ENCODE measurements around the gene TFAP2C.

Gene TFAP2C

DNA sequence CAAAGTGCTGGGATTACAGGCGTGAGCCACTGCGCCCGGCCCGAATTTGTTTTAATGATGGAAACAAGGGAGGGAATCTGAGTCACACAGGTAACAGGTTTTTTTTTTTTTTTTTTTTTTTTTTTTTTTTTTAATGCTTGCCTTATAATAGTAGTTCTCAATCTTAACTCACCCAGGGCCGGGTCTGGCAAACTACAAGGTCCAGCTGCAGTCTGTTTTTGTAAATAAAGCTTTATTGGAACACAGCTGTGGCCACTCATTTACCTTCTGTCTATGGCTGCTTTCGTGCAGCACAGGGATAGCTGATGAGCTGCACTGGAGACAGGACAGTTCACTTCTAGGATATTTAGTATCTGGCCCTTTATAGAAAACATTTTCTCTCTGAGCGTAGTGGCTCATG is 58.0 kb downstream of the TFAP2C start:
- Histone ChIP-seq H4K20me1 (ENCODE audit: insufficient read depth, low read length) (no peaks in the 10 kb centered on the region), H3K27me3 (ENCODE audit: low read depth, low read length) (peaks cover 25% of the 10 kb centered on the region), H3K27ac (ENCODE audit: low read length) (no peak overlapping the region), H3K79me2 (ENCODE audit: low read length) (no peaks in the 10 kb centered on the region), H3K4me3 (ENCODE audit: low read length) (no peak overlapping the region), H3K4me2 (ENCODE audit: low read length) (no peak overlapping the region), H3K4me1 (ENCODE audit: low read length) (no peaks in the 10 kb centered on the region), H3K9ac (ENCODE audit: low read length) (no peak overlapping the region), H2AFZ (ENCODE audit: low read depth, low read length) (no peak overlapping the region), H3K36me3 (replicated peaks; ENCODE audit: low read depth, low read length) (no peaks in the 10 kb centered on the region), H3K9me3 (ENCODE audit: insufficient read depth, low read length) (no peaks in the 10 kb centered on the region)
- TF ChIP-seq, protein P1, sequence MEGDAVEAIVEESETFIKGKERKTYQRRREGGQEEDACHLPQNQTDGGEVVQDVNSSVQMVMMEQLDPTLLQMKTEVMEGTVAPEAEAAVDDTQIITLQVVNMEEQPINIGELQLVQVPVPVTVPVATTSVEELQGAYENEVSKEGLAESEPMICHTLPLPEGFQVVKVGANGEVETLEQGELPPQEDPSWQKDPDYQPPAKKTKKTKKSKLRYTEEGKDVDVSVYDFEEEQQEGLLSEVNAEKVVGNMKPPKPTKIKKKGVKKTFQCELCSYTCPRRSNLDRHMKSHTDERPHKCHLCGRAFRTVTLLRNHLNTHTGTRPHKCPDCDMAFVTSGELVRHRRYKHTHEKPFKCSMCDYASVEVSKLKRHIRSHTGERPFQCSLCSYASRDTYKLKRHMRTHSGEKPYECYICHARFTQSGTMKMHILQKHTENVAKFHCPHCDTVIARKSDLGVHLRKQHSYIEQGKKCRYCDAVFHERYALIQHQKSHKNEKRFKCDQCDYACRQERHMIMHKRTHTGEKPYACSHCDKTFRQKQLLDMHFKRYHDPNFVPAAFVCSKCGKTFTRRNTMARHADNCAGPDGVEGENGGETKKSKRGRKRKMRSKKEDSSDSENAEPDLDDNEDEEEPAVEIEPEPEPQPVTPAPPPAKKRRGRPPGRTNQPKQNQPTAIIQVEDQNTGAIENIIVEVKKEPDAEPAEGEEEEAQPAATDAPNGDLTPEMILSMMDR (IDR thresholded peaks at IDR 0.05; ENCODE audit: low read depth, low read length), result no peak
- TF ChIP-seq EZH2phosphoT487 (IDR thresholded peaks at IDR 0.05; ENCODE audit: low read depth), result no peak

DNA sequence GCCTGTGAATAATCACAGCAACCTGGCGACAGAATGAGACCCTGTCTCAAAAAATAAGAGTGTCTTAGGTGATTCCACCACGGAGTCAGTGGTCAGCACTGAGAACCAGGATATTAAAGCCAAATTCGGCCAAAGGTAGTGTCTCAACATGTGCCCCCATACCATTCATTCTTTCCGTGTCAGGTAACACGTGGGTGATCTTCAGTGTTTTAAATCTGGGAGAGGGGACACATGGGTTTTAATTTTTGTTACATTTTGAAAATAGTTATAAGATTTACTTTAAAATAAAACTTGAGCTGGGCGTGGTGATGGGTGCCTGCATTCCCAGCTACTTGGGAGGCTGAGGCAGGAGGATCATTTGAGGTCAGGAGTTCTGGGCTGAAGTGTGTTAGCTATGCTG is 59.0 kb downstream of the TFAP2C start:
- Histone ChIP-seq H3K27me3 (ENCODE audit: low read depth, low read length) (peaks cover 22% of the 10 kb centered on the region), H3K4me3 (ENCODE audit: low read length) (no peak overlapping the region), H3K4me1 (ENCODE audit: low read length) (no peaks in the 10 kb centered on the region), H3K79me2 (ENCODE audit: low read length) (no peaks in the 10 kb centered on the region), H4K20me1 (ENCODE audit: insufficient read depth, low read length) (no peaks in the 10 kb centered on the region), H3K9ac (ENCODE audit: low read length) (no peak overlapping the region), H2AFZ (ENCODE audit: low read depth, low read length) (no peak overlapping the region), H3K9me3 (ENCODE audit: insufficient read depth, low read length) (no peaks in the 10 kb centered on the region), H3K27ac (ENCODE audit: low read length) (no peak overlapping the region), H3K36me3 (replicated peaks; ENCODE audit: low read depth, low read length) (no peaks in the 10 kb centered on the region), H3K4me2 (ENCODE audit: low read length) (no peak overlapping the region)
- TF ChIP-seq, protein P1 (IDR thresholded peaks at IDR 0.05; ENCODE audit: low read depth, low read length), result no peak
- no peak for TF ChIP-seq EZH2phosphoT487 (IDR thresholded peaks at IDR 0.05; ENCODE audit: low read depth)
